HepG2 (cell line): ENCODE results near the gene AANAT. TPM values are rescaled to one million over a fixed set of nuclear protein-coding genes. Genes with fewer than 3 reads are reported as not detected.
A peak's percentile ranks its signal among the peaks of the same experiment; 100 is the strongest.

ENCODE experiments used
- ATAC-seq: fragments of 200-7000 bp; cut with Tn5 transposase; 3 replicates; pipeline ENCODE4 v1.9.1; 2020; ENCODE audit warnings: mild to moderate bottlenecking, moderate library complexity
- BruUV-seq: library from RNA; stranded (reverse); fragments of 400-500 nt; replicated peaks from 2 replicates; lab custom pipeline; 2021; lab: Mats Ljungman, UMichigan
- CTCF ChIA-PET: fragments of 300-600 bp; formaldehyde crosslinking; extraction: SDS; loops from one replicate; lab custom pipeline; 2021; ENCODE audit warnings: low total read pairs, inconsistent platforms, low intra/inter-chr PET ratio; lab: Yijun Ruan, JAX
- POLR2A ChIA-PET: fragments of 350-600 bp; sonication (Branson Sonifier 250); formaldehyde crosslinking; loops from one replicate; lab custom pipeline; 2020; ENCODE audit warnings: antibody characterized with exemption, inconsistent platforms; lab: Yijun Ruan, JAX
- DNase-seq: peaks from one replicate; pipeline ENCODE4 v3.0.0-alpha.2; 2015; ENCODE audit warnings: low spot score
- FAIRE-seq: peaks from 3 replicates; lab custom pipeline; 2011; peaks lifted over from hg19 to GRCh38; lab: Jason Lieb, UNC
- H2AFZ ChIP-seq: one replicate; pipeline ENCODE4 v1.6.1; 2011; ENCODE audit warnings: low read length, inconsistent platforms
- H3K27ac ChIP-seq: fragments of 300-600 bp; 3 replicates; pipeline ENCODE4 v1.8.0; 2011; ENCODE audit warnings: mixed run types, mild to moderate bottlenecking, mixed read lengths, low read length, inconsistent platforms; ENCODE audit not compliant: insufficient read depth; ENCODE audit errors: extremely low read length
- H3K27me3 ChIP-seq, 2 experiments: fragments of 200-600 bp in 1 of 2; 2 replicates in 1 of 2; 3 replicates in 1 of 2; pipeline versions ENCODE4 v1.6.0 to v1.8.0; 2011; ENCODE audit warnings: low read length in 2 of 2, mild to moderate bottlenecking in 2 of 2, moderate library complexity in 2 of 2, inconsistent platforms in 1 of 2; ENCODE audit not compliant: insufficient read depth in 2 of 2, control insufficient read depth in 1 of 2
- H3K36me3 ChIP-seq, 2 experiments: fragments of 200-600 bp in 1 of 2; replicated peaks in 1 of 2; 2 replicates in 1 of 2; 3 replicates in 1 of 2; pipeline versions ENCODE4 v1.5.1 to v1.8.0; 2011; ENCODE audit warnings: low read length in 2 of 2, inconsistent platforms in 1 of 2; ENCODE audit not compliant: insufficient read depth in 2 of 2, control insufficient read depth in 1 of 2
- H3K4me1 ChIP-seq: 2 replicates; pipeline ENCODE4 v1.5.1; 2012; ENCODE audit warnings: low read length, inconsistent platforms; ENCODE audit not compliant: insufficient read depth
- H3K4me2 ChIP-seq: 2 replicates; pipeline ENCODE4 v1.6.0; 2011; ENCODE audit warnings: low read depth, low read length, inconsistent platforms
- H3K4me3 ChIP-seq, 3 experiments: fragments of 200-600 bp in 1 of 3; sonication (generic), shearing (Covaris generic) in 1 of 3; replicated peaks in 1 of 3; 2 replicates each; pipeline ENCODE4 v1.5.1; 2011 to 2016; ENCODE audit warnings: low read length in 3 of 3, inconsistent platforms in 2 of 3, low read depth in 2 of 3, mild to moderate bottlenecking in 2 of 3, control low read depth in 1 of 3, mixed read lengths in 1 of 3; ENCODE audit not compliant: insufficient read depth in 1 of 3
- H3K79me2 ChIP-seq: one replicate; pipeline ENCODE4 v1.6.1; 2011; ENCODE audit warnings: low read length, inconsistent platforms; ENCODE audit not compliant: insufficient read depth
- H3K9ac ChIP-seq: 2 replicates; pipeline ENCODE4 v1.6.0; 2011; ENCODE audit warnings: mild to moderate bottlenecking, low read depth, low read length, inconsistent platforms; ENCODE audit not compliant: insufficient read depth
- H3K9me3 ChIP-seq: 2 replicates; pipeline ENCODE4 v1.5.1; 2012; ENCODE audit warnings: mild to moderate bottlenecking, low read length
- H4K20me1 ChIP-seq: 2 replicates; pipeline ENCODE4 v1.6.0; 2011; ENCODE audit warnings: inconsistent platforms, mild to moderate bottlenecking, low read length, moderate library complexity; ENCODE audit not compliant: insufficient read depth
- AGO2 ChIP-seq: fragments of 200-400 bp; formaldehyde crosslinking; optimal IDR thresholded peaks from 2 replicates; pipeline ENCODE3; 2017; ENCODE audit warnings: mild to moderate bottlenecking, low read depth, low read length, moderate library complexity
- CREM ChIP-seq, 2 experiments: sonication (generic) in 1 of 2; formaldehyde crosslinking in 1 of 2; IDR thresholded peaks; 2 replicates each; pipeline versions ENCODE4 v1.4.0 to v1.6.1; 2016 to 2020; ENCODE audit warnings: antibody characterized with exemption in 1 of 2, mild to moderate bottlenecking in 1 of 2, missing genetic modification reagents in 1 of 2
- ISX ChIP-seq: sonication (generic); formaldehyde crosslinking; conservative IDR thresholded peaks from 2 replicates; pipeline ENCODE4 v1.5.0; 2020; ENCODE audit warnings: missing genetic modification reagents
- KDM4B ChIP-seq: sonication (generic); formaldehyde crosslinking; IDR thresholded peaks from 2 replicates; pipeline ENCODE4 v1.4.0; 2020; ENCODE audit warnings: missing genetic modification reagents
- MIER2 ChIP-seq: IDR thresholded peaks from 2 replicates; pipeline ENCODE4 v1.6.1; 2016; ENCODE audit warnings: missing biosample characterization, missing genetic modification reagents
- NFKB2 ChIP-seq: sonication (generic); formaldehyde crosslinking; IDR thresholded peaks from 2 replicates; pipeline ENCODE4 v1.4.0; 2020; ENCODE audit warnings: missing genetic modification reagents, borderline replicate concordance
- SMAD1 ChIP-seq: sonication (generic); formaldehyde crosslinking; IDR thresholded peaks from 2 replicates; pipeline ENCODE4 v1.4.0; 2020; ENCODE audit warnings: missing genetic modification reagents, low read depth, mild to moderate bottlenecking, borderline replicate concordance
- SP2 ChIP-seq: sonication (generic); formaldehyde crosslinking; IDR thresholded peaks from 2 replicates; pipeline ENCODE4 v1.5.1; 2020; ENCODE audit warnings: mild to moderate bottlenecking, missing genetic modification reagents
- ZNF282 ChIP-seq: fragments of 450-650 bp; IDR thresholded peaks from 2 replicates; pipeline ENCODE4 v1.6.1; 2018; ENCODE audit not compliant: partially characterized antibody
- ZNF350 ChIP-seq: sonication (generic); formaldehyde crosslinking; IDR thresholded peaks from 2 replicates; pipeline ENCODE4 v1.4.0; 2020; ENCODE audit warnings: mild to moderate bottlenecking, low read depth, missing genetic modification reagents, borderline replicate concordance
- WGBS: methylation state at CpG from one replicate; pipeline ENCODE4 v1.1.6; 2017; ENCODE audit warnings: low lambda C conversion rate; 5-methylcytosine and 5-hydroxymethylcytosine counted together
- in situ Hi-C: cut with HindIII; loops from 2 replicates; pipeline ENCODE4 v1.10.0; 2017; ENCODE audit warnings: low pct_unique_long_range_greater_than_20kb; ENCODE audit not compliant: extremely low pct_ligation_motif_present
- intact Hi-C: fragments of 100-400 bp; cut with micrococcal nuclease; formaldehyde crosslinking; loops from one replicate; pipeline ENCODE4 v1.10.0; 2022; ENCODE audit not compliant: unreplicated experiment
- polyA plus RNA-seq, 8 experiments: library from polyadenylated mRNA; depleted of rRNA in 3 of 8; stranded (reverse) in 7 of 8; unstranded in 1 of 8; fragments of >200 nt; fragmentation: Illumina TruSeq in 4 of 8; extraction: Trizol in 4 of 8; gene quantifications; 2 replicates each; pipeline versions ENCODE4 v1.2.1 to v1.2.3, GENCODE V29; 2011 to 2016; ENCODE audit warnings: low read depth in 4 of 8, missing spikeins in 1 of 8, mixed read lengths in 1 of 8; ENCODE audit not compliant: insufficient read depth in 1 of 8
- total RNA-seq, 5 experiments: library from RNA; depleted of rRNA; stranded (reverse); fragments of >200 nt; fragmentation: Illumina TruSeq; extraction: Trizol; gene quantifications; 2 replicates each; pipeline ENCODE4 v1.2.3, GENCODE V29; 2016; ENCODE audit warnings: low read depth in 1 of 5
- TF ChIP-seq, protein P1 (sequence below): sonication (generic); formaldehyde crosslinking; IDR thresholded peaks from 2 replicates; pipeline ENCODE4 v1.8.0; 2022; ENCODE audit warnings: mild to moderate bottlenecking, missing genetic modification reagents, borderline replicate concordance
- TF ChIP-seq, protein P2 (sequence below): sonication (generic); formaldehyde crosslinking; IDR thresholded peaks from 2 replicates; pipeline ENCODE4 v1.8.1; 2023; ENCODE audit warnings: mild to moderate bottlenecking, moderate library complexity, missing genetic modification reagents
- TF ChIP-seq, protein P3 (sequence below): sonication (generic); formaldehyde crosslinking; IDR thresholded peaks from 2 replicates; pipeline ENCODE4 v1.5.0; 2020; ENCODE audit warnings: mild to moderate bottlenecking, missing genetic modification reagents, borderline replicate concordance

Gene AANAT
- total and polyA plus RNA-seq, 2 of the 13 experiments (the other 11 are each of a cell fraction or from before 2014, with no cell fraction given) = 0.07 TPM; not detected in 1

DNA sequence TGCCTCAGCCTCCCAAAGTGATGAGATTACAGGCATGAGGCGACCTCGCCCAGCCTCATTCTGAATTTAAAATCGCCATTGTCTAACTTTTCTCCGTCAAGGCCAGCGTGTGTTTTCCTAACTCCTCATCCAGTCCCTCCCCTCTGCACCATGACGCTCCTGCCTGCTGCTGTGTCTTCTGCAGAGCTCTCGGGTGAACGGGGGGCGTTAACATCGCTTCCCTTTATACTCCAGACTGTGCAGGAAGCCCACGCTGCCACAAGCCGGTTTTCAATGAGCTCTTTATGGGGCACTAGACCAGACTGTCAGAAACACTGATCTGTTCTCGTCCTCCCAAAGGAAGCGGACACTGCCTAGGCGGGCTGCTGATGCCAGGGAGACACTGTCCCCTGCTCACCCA lies 13.2 kb downstream of the AANAT start (continued):
- TF ChIP-seq, protein P1, sequence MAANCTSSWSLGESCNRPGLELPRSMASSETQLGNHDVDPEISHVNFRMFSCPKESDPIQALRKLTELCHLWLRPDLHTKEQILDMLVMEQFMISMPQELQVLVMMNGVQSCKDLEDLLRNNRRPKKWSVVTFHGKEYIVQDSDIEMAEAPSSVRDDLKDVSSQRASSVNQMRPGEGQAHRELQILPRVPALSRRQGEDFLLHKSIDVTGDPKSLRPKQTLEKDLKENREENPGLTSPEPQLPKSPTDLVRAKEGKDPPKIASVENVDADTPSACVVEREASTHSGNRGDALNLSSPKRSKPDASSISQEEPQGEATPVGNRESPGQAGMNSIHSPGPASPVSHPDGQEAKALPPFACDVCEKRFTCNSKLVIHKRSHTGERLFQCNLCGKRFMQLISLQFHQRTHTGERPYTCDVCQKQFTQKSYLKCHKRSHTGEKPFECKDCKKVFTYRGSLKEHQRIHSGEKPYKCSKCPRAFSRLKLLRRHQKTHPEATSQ (CRISPR knock-in tag) = no peak
- no peak for TF ChIP-seq MIER2 (CRISPR knock-in tag)
- TF ChIP-seq KDM4B (CRISPR knock-in tag) = no peak
- TF ChIP-seq, protein P2, sequence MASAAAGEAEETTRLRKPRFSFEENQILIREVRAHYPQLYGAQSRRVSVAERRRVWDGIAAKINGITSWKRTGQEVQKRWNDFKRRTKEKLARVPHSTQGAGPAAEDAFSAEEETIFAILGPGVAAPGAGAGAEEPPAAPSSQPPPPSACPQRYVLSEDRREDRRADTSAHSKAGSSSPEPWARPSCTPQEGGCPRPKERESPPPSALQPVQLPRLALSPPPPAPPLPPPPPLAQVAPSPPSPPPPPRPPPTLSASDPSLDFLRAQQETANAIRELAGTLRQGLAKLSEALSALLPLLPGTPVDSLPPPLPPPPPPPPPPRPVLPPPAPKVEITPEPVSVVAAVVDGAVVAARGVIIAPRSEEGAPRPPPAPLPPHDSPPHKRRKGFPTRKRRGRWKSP (CRISPR knock-in tag) = no peak
- TF ChIP-seq CREM (IDR thresholded peaks at IDR 0.05) = no peak
- TF ChIP-seq CREM (CRISPR knock-in tag; IDR thresholded peaks at IDR 0.05) = no peak
- no peak for TF ChIP-seq ISX
- TF ChIP-seq NFKB2 = no peak
- TF ChIP-seq SP2 (CRISPR knock-in tag) = no peak
- TF ChIP-seq ZNF350 (CRISPR knock-in tag) = no peak

DNA sequence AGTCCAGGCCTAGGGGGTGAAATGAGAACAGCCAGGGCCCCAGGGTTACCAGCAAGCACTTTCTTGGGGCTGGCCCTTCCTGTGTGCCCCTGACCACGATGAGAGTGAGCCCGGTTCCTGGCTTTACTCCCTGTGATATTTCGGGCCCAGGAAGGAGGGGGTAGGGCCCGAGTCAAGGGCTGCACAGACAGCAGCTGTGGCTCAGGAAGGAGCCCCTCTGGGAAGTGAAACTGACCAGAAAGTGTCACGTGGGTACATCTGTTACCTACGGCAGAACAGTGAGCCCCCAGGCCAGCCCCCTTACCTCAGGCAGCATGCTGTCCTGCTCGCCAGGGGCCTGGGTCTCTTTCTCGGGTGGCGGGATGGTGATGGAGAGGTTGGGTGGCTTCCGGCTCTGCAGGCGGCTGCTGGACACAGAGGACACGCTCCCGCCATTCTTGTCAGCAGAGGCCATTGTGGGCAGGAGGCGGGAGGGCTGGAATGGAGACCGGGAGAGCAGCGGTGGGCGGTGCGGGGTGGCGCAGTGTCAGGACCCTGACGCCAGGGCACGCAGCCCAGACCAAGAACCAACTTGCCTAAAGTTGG lies 13.8 kb downstream of the AANAT start:
- BruUV-seq = no TSS peak
- Histone ChIP-seq H3K36me3 (no peaks in the 10 kb centered on the region; a peak in 1 of 5 replicates), H3K4me3 (no peak overlapping the region), H2AFZ (no peak overlapping the region), H4K20me1 (no peaks in the 10 kb centered on the region), H3K4me1 (peaks cover 34% of the 10 kb centered on the region), H3K79me2 (no peaks in the 10 kb centered on the region), H3K4me2 (no peak overlapping the region), H3K9ac (no peak overlapping the region; the same call in 1 of the 2 replicates), H3K27ac (no peak overlapping the region), H3K27me3 (no peaks in the 10 kb centered on the region), H3K9me3 (no peaks in the 10 kb centered on the region)
- ChIA-PET CTCF (no interaction called here), POLR2A (interaction anchor here (1.5 kb wide), 1 partner anchor 19 kb away, joined by 11 read pairs; no protein-coding TSS in a partner anchor)
- no peak for DNase-seq
- no peak for ATAC-seq
- no peak for FAIRE-seq
- intact Hi-C loops (no loop called here), in situ Hi-C loops (no loop called here)
- 93% methylated on average over 20 of the region's 21 CpGs for WGBS
- TF ChIP-seq, protein P3, sequence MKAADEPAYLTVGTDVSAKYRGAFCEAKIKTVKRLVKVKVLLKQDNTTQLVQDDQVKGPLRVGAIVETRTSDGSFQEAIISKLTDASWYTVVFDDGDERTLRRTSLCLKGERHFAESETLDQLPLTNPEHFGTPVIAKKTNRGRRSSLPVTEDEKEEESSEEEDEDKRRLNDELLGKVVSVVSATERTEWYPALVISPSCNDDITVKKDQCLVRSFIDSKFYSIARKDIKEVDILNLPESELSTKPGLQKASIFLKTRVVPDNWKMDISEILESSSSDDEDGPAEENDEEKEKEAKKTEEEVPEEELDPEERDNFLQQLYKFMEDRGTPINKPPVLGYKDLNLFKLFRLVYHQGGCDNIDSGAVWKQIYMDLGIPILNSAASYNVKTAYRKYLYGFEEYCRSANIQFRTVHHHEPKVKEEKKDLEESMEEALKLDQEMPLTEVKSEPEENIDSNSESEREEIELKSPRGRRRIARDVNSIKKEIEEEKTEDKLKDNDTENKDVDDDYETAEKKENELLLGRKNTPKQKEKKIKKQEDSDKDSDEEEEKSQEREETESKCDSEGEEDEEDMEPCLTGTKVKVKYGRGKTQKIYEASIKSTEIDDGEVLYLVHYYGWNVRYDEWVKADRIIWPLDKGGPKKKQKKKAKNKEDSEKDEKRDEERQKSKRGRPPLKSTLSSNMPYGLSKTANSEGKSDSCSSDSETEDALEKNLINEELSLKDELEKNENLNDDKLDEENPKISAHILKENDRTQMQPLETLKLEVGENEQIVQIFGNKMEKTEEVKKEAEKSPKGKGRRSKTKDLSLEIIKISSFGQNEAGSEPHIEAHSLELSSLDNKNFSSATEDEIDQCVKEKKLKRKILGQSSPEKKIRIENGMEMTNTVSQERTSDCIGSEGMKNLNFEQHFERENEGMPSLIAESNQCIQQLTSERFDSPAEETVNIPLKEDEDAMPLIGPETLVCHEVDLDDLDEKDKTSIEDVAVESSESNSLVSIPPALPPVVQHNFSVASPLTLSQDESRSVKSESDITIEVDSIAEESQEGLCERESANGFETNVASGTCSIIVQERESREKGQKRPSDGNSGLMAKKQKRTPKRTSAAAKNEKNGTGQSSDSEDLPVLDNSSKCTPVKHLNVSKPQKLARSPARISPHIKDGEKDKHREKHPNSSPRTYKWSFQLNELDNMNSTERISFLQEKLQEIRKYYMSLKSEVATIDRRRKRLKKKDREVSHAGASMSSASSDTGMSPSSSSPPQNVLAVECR = peak; percentile 33; the same call in 1 of the 2 replicates
- peak; percentile 37 for TF ChIP-seq AGO2
- TF ChIP-seq ZNF282 = no peak
- no peak for TF ChIP-seq SMAD1
